Liver (tissue), 9 donors: Measurements from ENCODE around the gene TRIM26. TPM values are rescaled to one million over a fixed set of nuclear protein-coding genes. Genes with fewer than 3 reads are reported as not detected.

Experiments
- DNase-seq: peaks from one replicate; pipeline ENCODE4 v3.0.0-alpha.2; 2017; ENCODE audit warnings: low spot score
- H3K27ac ChIP-seq, 2 donors: one replicate each; pipeline ENCODE4 v1.7.0; 2013; ENCODE audit warnings: inconsistent platforms in 2 of 2, low read length in 2 of 2, control low read depth in 1 of 2, low read depth in 1 of 2, mild to moderate bottlenecking in 1 of 2
- H3K27me3 ChIP-seq, 4 donors: one replicate each; pipeline versions ENCODE4 v1.6.1 to v1.7.0; 2013; ENCODE audit warnings: low read length in 3 of 4, inconsistent platforms in 1 of 4, mild to moderate bottlenecking in 1 of 4, moderate library complexity in 1 of 4; ENCODE audit not compliant: control insufficient read depth in 4 of 4, insufficient read depth in 4 of 4
- H3K36me3 ChIP-seq, 4 donors: one replicate each; pipeline versions ENCODE4 v1.6.1 to v1.7.0; 2013; ENCODE audit warnings: low read length in 3 of 4, mild to moderate bottlenecking in 3 of 4, low read depth in 1 of 4, moderate library complexity in 1 of 4; ENCODE audit not compliant: control insufficient read depth in 4 of 4, insufficient read depth in 3 of 4
- H3K4me1 ChIP-seq, 4 donors: one replicate each; pipeline versions ENCODE4 v1.6.1 to v1.7.0; 2013; ENCODE audit warnings: low read length in 3 of 4, mild to moderate bottlenecking in 3 of 4, moderate library complexity in 1 of 4; ENCODE audit not compliant: control insufficient read depth in 4 of 4, insufficient read depth in 4 of 4
- H3K4me3 ChIP-seq, 3 donors: one replicate each; pipeline versions ENCODE4 v1.6.1 to v1.7.0; 2013; ENCODE audit warnings: low read length in 3 of 3, control low read depth in 1 of 3, low read depth in 1 of 3, mild to moderate bottlenecking in 1 of 3
- H3K9ac ChIP-seq, 2 donors: one replicate each; pipeline ENCODE4 v1.7.0; 2013; ENCODE audit warnings: low read length in 2 of 2, mild to moderate bottlenecking in 2 of 2, moderate library complexity in 2 of 2, control low read depth in 1 of 2, low read depth in 1 of 2
- H3K9me3 ChIP-seq, 4 donors: one replicate each; pipeline versions ENCODE4 v1.6.1 to v1.7.0; 2013; ENCODE audit warnings: low read length in 3 of 4; ENCODE audit not compliant: control insufficient read depth in 4 of 4
- EGR1 ChIP-seq, 2 donors: IDR thresholded peaks; 2 replicates each; pipeline ENCODE4 v1.6.1; 2016 to 2018; ENCODE audit warnings: antibody characterized with exemption in 2 of 2, low read depth in 2 of 2
- FOXA2 ChIP-seq: IDR thresholded peaks from 2 replicates; pipeline ENCODE4 v1.6.1; 2016; ENCODE audit warnings: antibody characterized with exemption
- GABPA ChIP-seq, 2 donors: IDR thresholded peaks in 1 of 2; conservative IDR thresholded peaks in 1 of 2; 2 replicates each; pipeline ENCODE4 v1.6.1; 2016; ENCODE audit warnings: antibody characterized with exemption in 2 of 2, mild to moderate bottlenecking in 1 of 2, moderate library complexity in 1 of 2
- HNF4G ChIP-seq: IDR thresholded peaks from 2 replicates; pipeline ENCODE4 v1.6.1; 2016; ENCODE audit warnings: antibody characterized with exemption
- NR2F2 ChIP-seq: IDR thresholded peaks from 2 replicates; pipeline ENCODE4 v1.6.1; 2016; ENCODE audit warnings: antibody characterized with exemption
- RXRA ChIP-seq, 2 donors: IDR thresholded peaks; 2 replicates each; pipeline ENCODE4 v1.6.1; 2017 to 2018; ENCODE audit warnings: antibody characterized with exemption in 2 of 2, mild to moderate bottlenecking in 1 of 2
- SP1 ChIP-seq: IDR thresholded peaks from 2 replicates; pipeline ENCODE4 v1.6.1; 2018; ENCODE audit warnings: antibody characterized with exemption, mild to moderate bottlenecking
- TAF1 ChIP-seq: conservative IDR thresholded peaks from 2 replicates; pipeline ENCODE4 v1.6.1; 2016; ENCODE audit warnings: antibody characterized with exemption, mild to moderate bottlenecking
- WGBS: extraction: QIAGEN DNeasy Blood & Tissue Kit; methylation state at CpG from one replicate; pipeline ENCODE4 v1.1.7; 2013; 5-methylcytosine and 5-hydroxymethylcytosine counted together
- polyA plus RNA-seq, 2 donors: library from polyadenylated mRNA; stranded (reverse) in 1 of 2; unstranded in 1 of 2; fragments of 200-250 nt in 1 of 2; fragments of >200 nt in 1 of 2; fragmentation: Nextera tagmentation in 1 of 2; extraction: Ambion mirVana in 1 of 2; gene quantifications; one replicate each; pipeline versions ENCODE4 v1.2.1 to v1.2.3, GENCODE V29; 2013 to 2015
- total RNA-seq, 2 donors: library from RNA; depleted of rRNA; stranded (reverse); fragments of >200 nt; gene quantifications; one replicate each; pipeline ENCODE4 v1.2.3, GENCODE V29; 2014
- TF ChIP-seq, protein P1 (sequence below): IDR thresholded peaks from 2 replicates; pipeline ENCODE4 v1.6.1; 2016; ENCODE audit warnings: antibody characterized with exemption
- TF ChIP-seq, protein P2 (sequence below): IDR thresholded peaks from 2 replicates; pipeline ENCODE4 v1.6.1; 2016; ENCODE audit warnings: antibody characterized with exemption
- TF ChIP-seq, protein P3 (sequence below): fragments of 150-350 bp; IDR thresholded peaks from 2 replicates; pipeline ENCODE4 v1.5.1; 2017; ENCODE audit warnings: improper control_type of control experiment, low read depth, low read length; ENCODE audit not compliant: missing input control
- TF ChIP-seq, protein P4 (sequence below): IDR thresholded peaks from 2 replicates; pipeline ENCODE4 v1.6.1; 2016; ENCODE audit warnings: antibody characterized with exemption, mild to moderate bottlenecking
- TF ChIP-seq, protein P5 (sequence below): IDR thresholded peaks from 2 replicates; pipeline ENCODE4 v1.6.1; 2016; ENCODE audit warnings: antibody characterized with exemption
- donor health status: healthy.
- donor health status: healthy.
- donor health status: healthy.
- donor health status: healthy.
- donor health status: healthy.

Gene TRIM26
- total and polyA plus RNA-seq, 4 donors = 14.9 to 50.1 (median 23.9) TPM

DNA sequence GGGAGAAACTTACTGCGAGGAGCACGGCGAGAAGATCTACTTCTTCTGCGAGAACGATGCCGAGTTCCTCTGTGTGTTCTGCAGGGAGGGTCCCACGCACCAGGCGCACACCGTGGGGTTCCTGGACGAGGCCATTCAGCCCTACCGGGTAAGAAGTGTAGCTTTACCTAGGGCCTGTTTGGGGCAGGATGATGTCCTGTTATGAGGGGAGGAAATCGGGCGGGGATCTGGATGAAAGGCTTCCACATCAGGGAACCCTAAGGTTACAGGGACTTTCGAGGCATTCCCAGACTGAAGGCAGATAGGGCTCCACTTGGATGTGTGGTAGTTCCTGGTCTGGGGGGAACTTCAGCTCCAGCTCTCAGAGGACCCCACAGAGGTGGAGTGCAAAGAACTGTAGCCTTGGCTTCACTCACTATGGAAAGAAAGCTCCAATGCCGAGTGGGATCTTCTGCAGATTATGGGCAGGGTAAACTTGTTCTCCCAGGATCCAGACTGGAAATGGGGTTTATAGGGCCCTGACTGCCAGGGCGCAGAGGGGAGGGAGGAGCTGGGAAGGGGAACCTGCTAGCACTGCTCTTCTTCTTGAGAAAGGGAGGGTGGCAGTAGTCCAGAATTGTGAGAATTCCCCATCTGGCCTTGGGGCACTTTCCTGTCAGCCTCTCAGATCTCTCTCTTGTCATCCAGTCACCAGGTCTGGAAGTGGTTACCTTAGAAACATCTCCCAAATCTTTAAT is 49.1 kb downstream of the TRIM26 start:
- Histone ChIP-seq H3K4me3 (peak overlapping the region; percentile 21 to 61 (median 38)), H3K9me3 (no peaks in the 10 kb centered on the region), H3K27me3 (no peaks in the 10 kb centered on the region), H3K27ac (peak overlapping the region; percentile 74 to 86), H3K9ac (peak overlapping the region in 1 of 2 donors; percentile 76), H3K36me3 (peaks cover 0 to 16% (median 7%) of the 10 kb centered on the region in 4 donors), H3K4me1 (peaks cover 0 to 16% (median 5%) of the 10 kb centered on the region in 4 donors)
- no peak for TF ChIP-seq NR2F2
- no peak for TF ChIP-seq TAF1
- TF ChIP-seq FOXA2 = no peak
- no peak for TF ChIP-seq GABPA (IDR thresholded peaks at IDR 0.05 in 1 of 2, conservative IDR thresholded peaks at IDR 0.05 in 1 of 2)
- TF ChIP-seq, protein P1, sequence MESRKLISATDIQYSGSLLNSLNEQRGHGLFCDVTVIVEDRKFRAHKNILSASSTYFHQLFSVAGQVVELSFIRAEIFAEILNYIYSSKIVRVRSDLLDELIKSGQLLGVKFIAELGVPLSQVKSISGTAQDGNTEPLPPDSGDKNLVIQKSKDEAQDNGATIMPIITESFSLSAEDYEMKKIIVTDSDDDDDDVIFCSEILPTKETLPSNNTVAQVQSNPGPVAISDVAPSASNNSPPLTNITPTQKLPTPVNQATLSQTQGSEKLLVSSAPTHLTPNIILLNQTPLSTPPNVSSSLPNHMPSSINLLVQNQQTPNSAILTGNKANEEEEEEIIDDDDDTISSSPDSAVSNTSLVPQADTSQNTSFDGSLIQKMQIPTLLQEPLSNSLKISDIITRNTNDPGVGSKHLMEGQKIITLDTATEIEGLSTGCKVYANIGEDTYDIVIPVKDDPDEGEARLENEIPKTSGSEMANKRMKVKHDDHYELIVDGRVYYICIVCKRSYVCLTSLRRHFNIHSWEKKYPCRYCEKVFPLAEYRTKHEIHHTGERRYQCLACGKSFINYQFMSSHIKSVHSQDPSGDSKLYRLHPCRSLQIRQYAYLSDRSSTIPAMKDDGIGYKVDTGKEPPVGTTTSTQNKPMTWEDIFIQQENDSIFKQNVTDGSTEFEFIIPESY = no peak
- TF ChIP-seq, protein P2, sequence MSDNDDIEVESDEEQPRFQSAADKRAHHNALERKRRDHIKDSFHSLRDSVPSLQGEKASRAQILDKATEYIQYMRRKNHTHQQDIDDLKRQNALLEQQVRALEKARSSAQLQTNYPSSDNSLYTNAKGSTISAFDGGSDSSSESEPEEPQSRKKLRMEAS = no peak
- TF ChIP-seq HNF4G = no peak
- TF ChIP-seq, protein P3, sequence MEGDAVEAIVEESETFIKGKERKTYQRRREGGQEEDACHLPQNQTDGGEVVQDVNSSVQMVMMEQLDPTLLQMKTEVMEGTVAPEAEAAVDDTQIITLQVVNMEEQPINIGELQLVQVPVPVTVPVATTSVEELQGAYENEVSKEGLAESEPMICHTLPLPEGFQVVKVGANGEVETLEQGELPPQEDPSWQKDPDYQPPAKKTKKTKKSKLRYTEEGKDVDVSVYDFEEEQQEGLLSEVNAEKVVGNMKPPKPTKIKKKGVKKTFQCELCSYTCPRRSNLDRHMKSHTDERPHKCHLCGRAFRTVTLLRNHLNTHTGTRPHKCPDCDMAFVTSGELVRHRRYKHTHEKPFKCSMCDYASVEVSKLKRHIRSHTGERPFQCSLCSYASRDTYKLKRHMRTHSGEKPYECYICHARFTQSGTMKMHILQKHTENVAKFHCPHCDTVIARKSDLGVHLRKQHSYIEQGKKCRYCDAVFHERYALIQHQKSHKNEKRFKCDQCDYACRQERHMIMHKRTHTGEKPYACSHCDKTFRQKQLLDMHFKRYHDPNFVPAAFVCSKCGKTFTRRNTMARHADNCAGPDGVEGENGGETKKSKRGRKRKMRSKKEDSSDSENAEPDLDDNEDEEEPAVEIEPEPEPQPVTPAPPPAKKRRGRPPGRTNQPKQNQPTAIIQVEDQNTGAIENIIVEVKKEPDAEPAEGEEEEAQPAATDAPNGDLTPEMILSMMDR = no peak
- TF ChIP-seq RXRA (IDR thresholded peaks at IDR 0.05) = no peak
- TF ChIP-seq SP1 = no peak
- TF ChIP-seq, protein P4, sequence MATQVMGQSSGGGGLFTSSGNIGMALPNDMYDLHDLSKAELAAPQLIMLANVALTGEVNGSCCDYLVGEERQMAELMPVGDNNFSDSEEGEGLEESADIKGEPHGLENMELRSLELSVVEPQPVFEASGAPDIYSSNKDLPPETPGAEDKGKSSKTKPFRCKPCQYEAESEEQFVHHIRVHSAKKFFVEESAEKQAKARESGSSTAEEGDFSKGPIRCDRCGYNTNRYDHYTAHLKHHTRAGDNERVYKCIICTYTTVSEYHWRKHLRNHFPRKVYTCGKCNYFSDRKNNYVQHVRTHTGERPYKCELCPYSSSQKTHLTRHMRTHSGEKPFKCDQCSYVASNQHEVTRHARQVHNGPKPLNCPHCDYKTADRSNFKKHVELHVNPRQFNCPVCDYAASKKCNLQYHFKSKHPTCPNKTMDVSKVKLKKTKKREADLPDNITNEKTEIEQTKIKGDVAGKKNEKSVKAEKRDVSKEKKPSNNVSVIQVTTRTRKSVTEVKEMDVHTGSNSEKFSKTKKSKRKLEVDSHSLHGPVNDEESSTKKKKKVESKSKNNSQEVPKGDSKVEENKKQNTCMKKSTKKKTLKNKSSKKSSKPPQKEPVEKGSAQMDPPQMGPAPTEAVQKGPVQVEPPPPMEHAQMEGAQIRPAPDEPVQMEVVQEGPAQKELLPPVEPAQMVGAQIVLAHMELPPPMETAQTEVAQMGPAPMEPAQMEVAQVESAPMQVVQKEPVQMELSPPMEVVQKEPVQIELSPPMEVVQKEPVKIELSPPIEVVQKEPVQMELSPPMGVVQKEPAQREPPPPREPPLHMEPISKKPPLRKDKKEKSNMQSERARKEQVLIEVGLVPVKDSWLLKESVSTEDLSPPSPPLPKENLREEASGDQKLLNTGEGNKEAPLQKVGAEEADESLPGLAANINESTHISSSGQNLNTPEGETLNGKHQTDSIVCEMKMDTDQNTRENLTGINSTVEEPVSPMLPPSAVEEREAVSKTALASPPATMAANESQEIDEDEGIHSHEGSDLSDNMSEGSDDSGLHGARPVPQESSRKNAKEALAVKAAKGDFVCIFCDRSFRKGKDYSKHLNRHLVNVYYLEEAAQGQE = no peak
- TF ChIP-seq, protein P5, sequence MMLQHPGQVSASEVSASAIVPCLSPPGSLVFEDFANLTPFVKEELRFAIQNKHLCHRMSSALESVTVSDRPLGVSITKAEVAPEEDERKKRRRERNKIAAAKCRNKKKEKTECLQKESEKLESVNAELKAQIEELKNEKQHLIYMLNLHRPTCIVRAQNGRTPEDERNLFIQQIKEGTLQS = no peak
- TF ChIP-seq EGR1 (IDR thresholded peaks at IDR 0.05; ENCODE audit: low read depth in 2 of 2) = no peak
- DNase-seq = no peak
- 74% methylated on average over 16 of the region's 16 CpGs for WGBS
